ENCODE results near the gene COL7A1. TPM values are rescaled to one million over a fixed set of nuclear protein-coding genes. Genes with fewer than 3 reads are reported as not detected.

COL7A1 gene
- polyA plus RNA-seq, 1 of the 3 experiments (the other 2 are of a cell fraction) = 10.8 TPM

- H3K9me3 ChIP-seq = no peaks in the 10 kb centered on the region
- ChIA-PET CTCF (interaction anchor here (1.3 to 1.5 kb wide), 2 partner anchors 15 to 63 kb away, joined by 4 to 5 read pairs; partner anchors contain the start of gene SLC26A6), POLR2A (no interaction called here)
- no peaks in the 10 kb centered on the region for H3F3A ChIP-seq (replicated peaks; ENCODE audit: insufficient read depth)
- DNase-seq = no peak
- no peaks in the 10 kb centered on the region for H3K36me3 ChIP-seq (replicated peaks in 1 of 2; ENCODE audit: control insufficient read depth in 1 of 2, insufficient read depth in 2 of 2, low read length in 1 of 2)
- no peak overlapping the region for H3K9ac ChIP-seq
- no peak overlapping the region for H3K27ac ChIP-seq (ENCODE audit: low read depth in 2 of 2, low read length in 1 of 2)
- no peak overlapping the region for H3K4me3 ChIP-seq (ENCODE audit: low read depth in 2 of 2, low read length in 1 of 2)
- TF ChIP-seq EP300 (IDR thresholded peaks at IDR 0.05; ENCODE audit: borderline replicate concordance in 1 of 2, low read depth in 1 of 2, low read length in 1 of 2) = no peak
- TF ChIP-seq MEF2A (IDR thresholded peaks at IDR 0.05; ENCODE audit: borderline replicate concordance, low read depth) = no peak
- no peak for TF ChIP-seq TAF1 (IDR thresholded peaks at IDR 0.05; ENCODE audit: borderline replicate concordance, low read depth, low read length)
- no peak for TF ChIP-seq GATA2 (CRISPR knock-in tag; IDR thresholded peaks at IDR 0.05)
- no peaks in the 10 kb centered on the region for H3K4me1 ChIP-seq (ENCODE audit: control insufficient read depth in 1 of 2, insufficient read depth in 2 of 2, low read depth in 1 of 2, low read length in 1 of 2)
- no peak overlapping the region for H2AFZ ChIP-seq (ENCODE audit: low read depth)
- no peak overlapping the region for H3K4me2 ChIP-seq
- no peaks in the 10 kb centered on the region for H4K20me1 ChIP-seq (ENCODE audit: insufficient read depth)
- 87% methylated on average over 6 of the region's 7 CpGs for WGBS (ENCODE audit: low lambda C conversion rate)
- no peaks in the 10 kb centered on the region for H3K79me2 ChIP-seq (ENCODE audit: insufficient read depth)
- H3K27me3 ChIP-seq (ENCODE audit: insufficient read depth) = no peaks in the 10 kb centered on the region
- H3K9me2 ChIP-seq = no peaks in the 10 kb centered on the region
Measured at GRCh38 chr3:48572517-48572916, 22.6 kb downstream of the COL7A1 start.

GRCh38 chr3:48571938-48572337, 23.2 kb downstream of the COL7A1 start:
- no peak overlapping the region for H3K9ac ChIP-seq
- H3K4me3 ChIP-seq (ENCODE audit: low read depth in 2 of 2, low read length in 1 of 2) = no peak overlapping the region
- ChIA-PET CTCF (interaction anchor here (1.3 kb wide), 1 partner anchor 64 kb away, joined by 4 read pairs; the partner anchor contains the start of gene SLC26A6), POLR2A (no interaction called here)
- H3K79me2 ChIP-seq (ENCODE audit: insufficient read depth) = no peaks in the 10 kb centered on the region
- H3K27ac ChIP-seq (ENCODE audit: low read depth in 2 of 2, low read length in 1 of 2) = no peak overlapping the region
- no peaks in the 10 kb centered on the region for H4K20me1 ChIP-seq (ENCODE audit: insufficient read depth)
- no peak for DNase-seq
- H3K9me2 ChIP-seq = no peaks in the 10 kb centered on the region
- no peaks in the 10 kb centered on the region for H3F3A ChIP-seq (replicated peaks; ENCODE audit: insufficient read depth)
- no peaks in the 10 kb centered on the region for H3K4me1 ChIP-seq (ENCODE audit: control insufficient read depth in 1 of 2, insufficient read depth in 2 of 2, low read depth in 1 of 2, low read length in 1 of 2)
- 86% methylated on average over 4 of the region's 12 CpGs for WGBS (ENCODE audit: low lambda C conversion rate)
- no peaks in the 10 kb centered on the region for H3K36me3 ChIP-seq (replicated peaks in 1 of 2; ENCODE audit: control insufficient read depth in 1 of 2, insufficient read depth in 2 of 2, low read length in 1 of 2)
- no peak overlapping the region for H3K4me2 ChIP-seq
- TF ChIP-seq CHD2 (IDR thresholded peaks at IDR 0.05; ENCODE audit: low read length, partially characterized antibody) = no peak
- no peak for TF ChIP-seq FOXM1 (IDR thresholded peaks at IDR 0.05; ENCODE audit: low read depth)
- TF ChIP-seq, protein P1, sequence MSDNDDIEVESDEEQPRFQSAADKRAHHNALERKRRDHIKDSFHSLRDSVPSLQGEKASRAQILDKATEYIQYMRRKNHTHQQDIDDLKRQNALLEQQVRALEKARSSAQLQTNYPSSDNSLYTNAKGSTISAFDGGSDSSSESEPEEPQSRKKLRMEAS (IDR thresholded peaks at IDR 0.05; ENCODE audit: low read depth) = no peak
- TF ChIP-seq FOXJ3 (CRISPR knock-in tag; IDR thresholded peaks at IDR 0.05) = no peak
- no peak for TF ChIP-seq USF1 (IDR thresholded peaks at IDR 0.05; ENCODE audit: borderline replicate concordance, low read depth)
- TF ChIP-seq TAF1 (IDR thresholded peaks at IDR 0.05; ENCODE audit: borderline replicate concordance, low read depth, low read length) = no peak
- TF ChIP-seq TEAD4 (IDR thresholded peaks at IDR 0.05; ENCODE audit: borderline replicate concordance, insufficient read depth) = no peak
- TF ChIP-seq SIN3A (IDR thresholded peaks at IDR 0.05; ENCODE audit: borderline replicate concordance, low read depth, low read length) = no peak
- no peak for TF ChIP-seq PBX3 (IDR thresholded peaks at IDR 0.05)
- no peak for TF ChIP-seq GABPA (IDR thresholded peaks at IDR 0.05; ENCODE audit: low read depth)
- TF ChIP-seq GATA2 (CRISPR knock-in tag; IDR thresholded peaks at IDR 0.05) = no peak
- no peak for TF ChIP-seq POLR2AphosphoS5 (IDR thresholded peaks at IDR 0.05; ENCODE audit: low read depth, low read length)
- TF ChIP-seq YY1 (IDR thresholded peaks at IDR 0.05; ENCODE audit: low read depth) = no peak
- TF ChIP-seq SMC3 (IDR thresholded peaks at IDR 0.05; ENCODE audit: low read depth, low read length) = no peak
- TF ChIP-seq NRF1 (IDR thresholded peaks at IDR 0.05; ENCODE audit: low read depth, low read length) = no peak
- TF ChIP-seq MEF2A (IDR thresholded peaks at IDR 0.05; ENCODE audit: borderline replicate concordance, low read depth) = no peak
- no peak for TF ChIP-seq NFIC (IDR thresholded peaks at IDR 0.05; ENCODE audit: borderline replicate concordance)
- TF ChIP-seq, protein P2, sequence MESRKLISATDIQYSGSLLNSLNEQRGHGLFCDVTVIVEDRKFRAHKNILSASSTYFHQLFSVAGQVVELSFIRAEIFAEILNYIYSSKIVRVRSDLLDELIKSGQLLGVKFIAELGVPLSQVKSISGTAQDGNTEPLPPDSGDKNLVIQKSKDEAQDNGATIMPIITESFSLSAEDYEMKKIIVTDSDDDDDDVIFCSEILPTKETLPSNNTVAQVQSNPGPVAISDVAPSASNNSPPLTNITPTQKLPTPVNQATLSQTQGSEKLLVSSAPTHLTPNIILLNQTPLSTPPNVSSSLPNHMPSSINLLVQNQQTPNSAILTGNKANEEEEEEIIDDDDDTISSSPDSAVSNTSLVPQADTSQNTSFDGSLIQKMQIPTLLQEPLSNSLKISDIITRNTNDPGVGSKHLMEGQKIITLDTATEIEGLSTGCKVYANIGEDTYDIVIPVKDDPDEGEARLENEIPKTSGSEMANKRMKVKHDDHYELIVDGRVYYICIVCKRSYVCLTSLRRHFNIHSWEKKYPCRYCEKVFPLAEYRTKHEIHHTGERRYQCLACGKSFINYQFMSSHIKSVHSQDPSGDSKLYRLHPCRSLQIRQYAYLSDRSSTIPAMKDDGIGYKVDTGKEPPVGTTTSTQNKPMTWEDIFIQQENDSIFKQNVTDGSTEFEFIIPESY (IDR thresholded peaks at IDR 0.05; ENCODE audit: borderline replicate concordance, low read depth) = no peak
- H3K9me3 ChIP-seq = no peaks in the 10 kb centered on the region
- H2AFZ ChIP-seq (ENCODE audit: low read depth) = no peak overlapping the region
- H3K27me3 ChIP-seq (ENCODE audit: insufficient read depth) = no peaks in the 10 kb centered on the region

Measured in SK-N-SH (cell line).